ENCODE measurements around the gene BSG. TPM values are rescaled to one million over a fixed set of nuclear protein-coding genes. Genes with fewer than 3 reads are reported as not detected.
"Not testable (repeated sequence)": the region's sequence is repeated elsewhere in the genome, so short reads cannot be mapped to it uniquely, and the experiment has no call there.

The BSG gene
- total RNA-seq, 1 experiment from 2014 or later: 546 TPM

- H3K9me3 ChIP-seq (replicated peaks): no peaks in the 10 kb centered on the region
Observed at GRCh38 chr19:584240-585001, 12.0 kb downstream of the BSG start.

GRCh38 chr19:585146-585545 lies 12.8 kb downstream of the BSG start:
- H3K27me3 ChIP-seq; H3K27ac ChIP-seq; DNase-seq; H3K4me3 ChIP-seq; H3K9me3 ChIP-seq (replicated peaks); H3K4me1 ChIP-seq: not testable (repeated sequence)
- H3K36me3 ChIP-seq: peaks cover 18% of the 10 kb centered on the region

More at GRCh38 chr19:584240-585001, 12.0 kb downstream of the BSG start:
- Histone ChIP-seq H3K36me3 (peaks cover 25% of the 10 kb centered on the region), H3K4me1 (peaks cover 9% of the 10 kb centered on the region), H3K27ac (no peak overlapping the region), H3K4me3 (no peak overlapping the region), H3K27me3 (no peaks in the 10 kb centered on the region)
- DNase-seq: peak; percentile 60 to 68

GRCh38 chr19:585551-586110 lies 13.2 kb downstream of the BSG start:
- Histone ChIP-seq H3K36me3 (peaks cover 14% of the 10 kb centered on the region), H3K27me3 (no peaks in the 10 kb centered on the region), H3K4me1 (peaks cover 9% of the 10 kb centered on the region), H3K9me3 (replicated peaks) (no peaks in the 10 kb centered on the region), H3K4me3 (no peak overlapping the region), H3K27ac (no peak overlapping the region)
- DNase-seq: no peak

- H3K27me3 ChIP-seq: 0 out of 2 replicates have a peak, but pooled peaks cover 3% of the 10 kb centered on the region
- peak; percentile 89 to 91 for DNase-seq
Observed at GRCh38 chr19:588093-588740, 15.8 kb downstream of the BSG start.

GRCh38 chr19:588741-589692 lies 16.6 kb downstream of the BSG start:
- no peak for DNase-seq
- Histone ChIP-seq H3K27me3 (0 out of 2 replicates have a peak, but pooled peaks cover 3% of the 10 kb centered on the region), H3K36me3 (no peaks in the 10 kb centered on the region), H3K4me3 (no peak overlapping the region), H3K9me3 (replicated peaks) (no peaks in the 10 kb centered on the region), H3K27ac (no peak overlapping the region), H3K4me1 (peaks cover 9% of the 10 kb centered on the region)

More at GRCh38 chr19:588093-588740, 15.8 kb downstream of the BSG start:
- Histone ChIP-seq H3K4me3 (no peak overlapping the region), H3K36me3 (no peaks in the 10 kb centered on the region), H3K4me1 (peaks cover 9% of the 10 kb centered on the region), H3K27ac (no peak overlapping the region), H3K9me3 (replicated peaks) (no peaks in the 10 kb centered on the region)

GRCh38 chr19:589693-590395 lies 17.4 kb downstream of the BSG start, which contains the start of gene HCN2:
HCN2 (plus strand) TSS chr19:589881; CDS start chr19:589946, 65 bp downstream.
- no peak within 1 kb of the TSS for H3K27ac ChIP-seq
- H3K4me3 ChIP-seq: no peak within 1 kb of the TSS
- no peaks in the 10 kb centered on the region for H3K36me3 ChIP-seq
- 0 out of 2 replicates have a peak, but pooled peaks cover 3% of the 10 kb centered on the region for H3K27me3 ChIP-seq
- H3K4me1 ChIP-seq: peaks cover 9% of the 10 kb centered on the region
- no peak for DNase-seq
- H3K9me3 ChIP-seq (replicated peaks): no peaks in the 10 kb centered on the region

GRCh38 chr19:590396-590745 lies 18.0 kb downstream of the BSG start:
- Histone ChIP-seq H3K27me3 (0 out of 2 replicates have a peak, but pooled peaks cover 3% of the 10 kb centered on the region), H3K4me1 (peaks cover 11% of the 10 kb centered on the region), H3K36me3 (no peaks in the 10 kb centered on the region), H3K27ac (no peak overlapping the region), H3K4me3 (no peak overlapping the region), H3K9me3 (replicated peaks) (no peaks in the 10 kb centered on the region)
- no peak for DNase-seq

GRCh38 chr19:590750-591098 lies 18.3 kb downstream of the BSG start:
- Histone ChIP-seq H3K4me3 (no peak overlapping the region), H3K27me3 (0 out of 2 replicates have a peak, but pooled peaks cover 3% of the 10 kb centered on the region), H3K9me3 (replicated peaks) (no peaks in the 10 kb centered on the region), H3K4me1 (peaks cover 12% of the 10 kb centered on the region), H3K36me3 (no peaks in the 10 kb centered on the region), H3K27ac (no peak overlapping the region)
- no peak for DNase-seq

- H3K4me1 ChIP-seq: peaks cover 18% of the 10 kb centered on the region
- no peak for DNase-seq
- no peaks in the 10 kb centered on the region for H3K36me3 ChIP-seq
- H3K27me3 ChIP-seq: 0 out of 2 replicates have a peak, but pooled peaks cover 3% of the 10 kb centered on the region
- no peak overlapping the region for H3K27ac ChIP-seq
- H3K4me3 ChIP-seq: no peak overlapping the region
- H3K9me3 ChIP-seq (replicated peaks): no peaks in the 10 kb centered on the region
Observed at GRCh38 chr19:591099-591958, 18.9 kb downstream of the BSG start.

GRCh38 chr19:592101-592500 lies 19.7 kb downstream of the BSG start:
- no peak for DNase-seq
- Histone ChIP-seq H3K9me3 (replicated peaks) (no peaks in the 10 kb centered on the region), H3K27me3 (peaks cover 11% of the 10 kb centered on the region; the same call in 1 of the 2 replicates)

GRCh38 chr19:593055-593454 lies 20.7 kb downstream of the BSG start:
- no peak overlapping the region for H3K27ac ChIP-seq
- H3K36me3 ChIP-seq: no peaks in the 10 kb centered on the region
- H3K27me3 ChIP-seq: peaks cover 11% of the 10 kb centered on the region; the same call in 1 of the 2 replicates
- no peak overlapping the region for H3K4me3 ChIP-seq
- no peaks in the 10 kb centered on the region for H3K9me3 ChIP-seq (replicated peaks)
- no peak for DNase-seq
- H3K4me1 ChIP-seq: peaks cover 17% of the 10 kb centered on the region

More at GRCh38 chr19:592101-592500, 19.7 kb downstream of the BSG start:
- Histone ChIP-seq H3K4me1 (peaks cover 21% of the 10 kb centered on the region), H3K4me3 (no peak overlapping the region), H3K27ac (no peak overlapping the region), H3K36me3 (no peaks in the 10 kb centered on the region)

GRCh38 chr19:593505-593904 lies 21.1 kb downstream of the BSG start:
- Histone ChIP-seq H3K27ac (no peak overlapping the region), H3K27me3 (peaks cover 11% of the 10 kb centered on the region; the same call in 1 of the 2 replicates)
- DNase-seq: no peak

GRCh38 chr19:594265-594870 lies 22.0 kb downstream of the BSG start:
- H3K27me3 ChIP-seq: peaks cover 11% of the 10 kb centered on the region; the same call in 1 of the 2 replicates

More at GRCh38 chr19:593505-593904, 21.1 kb downstream of the BSG start:
- Histone ChIP-seq H3K36me3 (no peaks in the 10 kb centered on the region), H3K9me3 (replicated peaks) (no peaks in the 10 kb centered on the region), H3K4me3 (no peak overlapping the region), H3K4me1 (peaks cover 14% of the 10 kb centered on the region)

More at GRCh38 chr19:594265-594870, 22.0 kb downstream of the BSG start:
- Histone ChIP-seq H3K4me3 (no peak overlapping the region), H3K27ac (no peak overlapping the region), H3K4me1 (peaks cover 12% of the 10 kb centered on the region), H3K9me3 (replicated peaks) (no peaks in the 10 kb centered on the region), H3K36me3 (no peaks in the 10 kb centered on the region)
- DNase-seq: no peak
